GM23248 (cell line): ENCODE data around the gene FDXACB1.

Experiments used
- EZH2 ChIP-seq: fragments of 200-600 bp; sonication (generic); IDR thresholded peaks from 2 replicates; pipeline ENCODE4 v1.6.1; 2018; ENCODE audit warnings: antibody characterized with exemption, mild to moderate bottlenecking; ENCODE audit not compliant: insufficient read depth, poor library complexity, severe bottlenecking
- EZH2phosphoT487 ChIP-seq: fragments of 200-600 bp; sonication (generic); IDR thresholded peaks from 2 replicates; pipeline ENCODE4 v1.6.1; 2018; ENCODE audit warnings: antibody characterized with exemption, moderate library complexity, mild to moderate bottlenecking, low read depth; ENCODE audit not compliant: insufficient read depth

- no peak for TF ChIP-seq EZH2
- no peak for TF ChIP-seq EZH2phosphoT487
These were observed 45.0 kb upstream of the FDXACB1 start for GRCh38 chr11:111923951-111924350.
